Measurements from ENCODE around the gene DBH. TPM values are rescaled to one million over a fixed set of nuclear protein-coding genes. Genes with fewer than 3 reads are reported as not detected.

DBH gene
- total and polyA plus RNA-seq, 3 donors from 2014 or later = 0.06 TPM; not detected in 2

DNA sequence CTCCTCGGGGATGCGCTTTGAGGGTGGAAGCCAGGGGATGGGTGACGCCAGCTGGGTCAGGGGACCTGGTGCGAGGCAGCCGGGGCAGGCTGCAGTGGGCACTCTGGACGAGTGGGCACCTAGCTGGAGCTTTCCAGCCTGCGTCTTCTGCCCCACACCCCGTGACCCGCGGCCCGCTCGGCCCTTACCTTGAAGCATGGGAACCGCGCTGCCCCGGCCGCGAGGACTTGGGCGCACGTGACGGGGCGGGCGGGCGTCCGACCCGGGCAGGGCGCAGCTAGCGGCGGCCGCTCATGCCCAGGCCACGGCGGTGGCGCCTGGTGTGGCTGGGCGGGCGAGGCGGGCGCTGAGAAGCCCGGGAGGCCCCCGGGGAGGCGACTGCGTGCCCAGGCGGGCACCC is 27.3 kb upstream of the DBH start:
- peak overlapping the region in 1 of 2 donors; percentile 36 for H3K4me3 ChIP-seq
- no peaks in the 10 kb centered on the region for H3K36me3 ChIP-seq (ENCODE audit: low read depth, missing control alignments)
- H3K9me3 ChIP-seq = no peaks in the 10 kb centered on the region
- TF ChIP-seq POLR2A (IDR thresholded peaks at IDR 0.05) = no peak
- TF ChIP-seq, protein P1, sequence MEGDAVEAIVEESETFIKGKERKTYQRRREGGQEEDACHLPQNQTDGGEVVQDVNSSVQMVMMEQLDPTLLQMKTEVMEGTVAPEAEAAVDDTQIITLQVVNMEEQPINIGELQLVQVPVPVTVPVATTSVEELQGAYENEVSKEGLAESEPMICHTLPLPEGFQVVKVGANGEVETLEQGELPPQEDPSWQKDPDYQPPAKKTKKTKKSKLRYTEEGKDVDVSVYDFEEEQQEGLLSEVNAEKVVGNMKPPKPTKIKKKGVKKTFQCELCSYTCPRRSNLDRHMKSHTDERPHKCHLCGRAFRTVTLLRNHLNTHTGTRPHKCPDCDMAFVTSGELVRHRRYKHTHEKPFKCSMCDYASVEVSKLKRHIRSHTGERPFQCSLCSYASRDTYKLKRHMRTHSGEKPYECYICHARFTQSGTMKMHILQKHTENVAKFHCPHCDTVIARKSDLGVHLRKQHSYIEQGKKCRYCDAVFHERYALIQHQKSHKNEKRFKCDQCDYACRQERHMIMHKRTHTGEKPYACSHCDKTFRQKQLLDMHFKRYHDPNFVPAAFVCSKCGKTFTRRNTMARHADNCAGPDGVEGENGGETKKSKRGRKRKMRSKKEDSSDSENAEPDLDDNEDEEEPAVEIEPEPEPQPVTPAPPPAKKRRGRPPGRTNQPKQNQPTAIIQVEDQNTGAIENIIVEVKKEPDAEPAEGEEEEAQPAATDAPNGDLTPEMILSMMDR (IDR thresholded peaks at IDR 0.05) = no peak
- intact Hi-C loops (cut with DNase I; ENCODE audit: low total_unique reads) = no loop called here
- no peaks in the 10 kb centered on the region for H3K27me3 ChIP-seq
- H3K4me1 ChIP-seq = peaks cover 2% of the 10 kb centered on the region
- WGBS, 2 donors = 3 to 12% methylated on average over 21 to 32 of the region's 41 CpGs
- H3K27ac ChIP-seq = no peak overlapping the region
- DNase-seq = no peak

DNA sequence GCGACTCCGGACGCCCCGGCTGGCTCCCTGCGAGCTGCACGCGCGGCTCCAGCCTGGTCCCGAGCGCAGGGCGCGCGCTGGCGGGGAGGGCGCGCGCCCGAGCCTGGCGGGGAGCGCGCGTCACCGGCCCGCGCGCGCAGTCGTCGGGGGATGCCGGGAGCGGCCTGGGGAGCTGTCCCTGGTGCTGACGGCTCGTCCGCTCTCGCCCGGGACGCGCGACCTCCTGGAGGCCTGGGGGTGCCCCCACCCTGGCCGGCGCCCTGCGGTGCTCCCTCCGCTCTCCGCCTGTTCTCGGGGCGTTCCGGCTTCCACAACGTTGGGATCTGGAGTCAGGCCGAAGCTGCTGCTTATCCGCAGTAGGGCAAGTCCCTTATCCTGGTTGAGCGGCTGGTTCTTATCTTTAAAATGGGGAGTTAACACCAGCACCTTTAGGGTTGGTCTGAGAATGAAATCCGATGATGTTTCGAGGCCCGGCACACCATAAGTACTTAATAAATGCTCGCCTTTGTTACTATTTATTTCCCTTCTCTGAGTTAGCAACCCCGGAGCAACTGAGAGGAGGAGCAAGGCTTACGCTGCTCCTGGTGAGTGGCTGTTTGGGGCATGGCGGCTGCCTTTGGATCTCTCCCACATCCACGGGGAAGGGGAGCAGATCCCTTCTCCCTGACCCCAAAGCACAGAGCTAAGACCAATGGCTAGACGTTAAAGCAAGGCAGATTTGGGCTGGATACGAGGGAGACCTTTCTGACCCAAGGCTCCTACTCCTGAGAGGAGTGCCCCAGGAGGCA is 26.7 kb upstream of the DBH start, which contains the start of gene FAM163B:
TSS of gene FAM163B (minus strand) at position 79 of the 788 bp plus-strand sequence. CDS start 29,166 bp downstream, outside the sequence.
- no peaks in the 10 kb centered on the region for H3K9me3 ChIP-seq
- peak within 1 kb of the TSS in 1 of 2 donors; percentile 36 for H3K4me3 ChIP-seq
- no peak within 1 kb of the TSS for H3K27ac ChIP-seq
- no peaks in the 10 kb centered on the region for H3K27me3 ChIP-seq
- H3K36me3 ChIP-seq (ENCODE audit: low read depth, missing control alignments) = no peaks in the 10 kb centered on the region
- peak; percentile 61 for DNase-seq
- H3K4me1 ChIP-seq = peaks cover 2% of the 10 kb centered on the region
- TF ChIP-seq, protein P1 (IDR thresholded peaks at IDR 0.05) = no peak
- TF ChIP-seq POLR2A (IDR thresholded peaks at IDR 0.05) = no peak
- 14 to 17% methylated on average over 10 to 22 of the region's 61 CpGs for WGBS, 2 donors
- intact Hi-C loops (cut with DNase I; ENCODE audit: low total_unique reads) = no loop called here

DNA sequence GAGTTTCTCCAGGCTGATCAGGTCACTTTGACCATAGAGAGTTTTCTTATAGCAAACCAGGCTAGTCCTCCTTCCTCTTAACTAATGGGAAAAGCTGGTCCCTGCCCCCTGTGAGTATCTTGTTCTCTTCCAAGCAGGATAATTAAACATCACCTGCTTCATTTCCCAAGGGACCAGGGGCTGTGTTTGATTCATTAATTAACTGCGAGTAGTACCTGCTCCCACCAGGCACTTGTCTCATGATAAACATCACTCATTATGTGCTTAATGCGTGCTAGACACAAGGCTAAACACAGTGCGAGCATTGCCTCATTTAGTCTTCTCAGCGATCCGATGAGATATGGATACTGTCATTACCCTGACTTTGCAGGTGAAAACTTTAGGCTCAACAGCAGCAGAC is 25.3 kb upstream of the DBH start:
- intact Hi-C loops (cut with DNase I; ENCODE audit: low total_unique reads) = no loop called here
- Histone ChIP-seq H3K9me3 (no peaks in the 10 kb centered on the region), H3K4me3 (no peak overlapping the region), H3K36me3 (ENCODE audit: low read depth, missing control alignments) (no peaks in the 10 kb centered on the region), H3K27ac (no peak overlapping the region), H3K27me3 (no peaks in the 10 kb centered on the region), H3K4me1 (peaks cover 2% of the 10 kb centered on the region)
- 81 to 86% methylated on average over 5 of the region's 5 CpGs for WGBS, 2 donors
- no peak for DNase-seq
- no peak for TF ChIP-seq POLR2A (IDR thresholded peaks at IDR 0.05)
- TF ChIP-seq, protein P1 (IDR thresholded peaks at IDR 0.05) = no peak

DNA sequence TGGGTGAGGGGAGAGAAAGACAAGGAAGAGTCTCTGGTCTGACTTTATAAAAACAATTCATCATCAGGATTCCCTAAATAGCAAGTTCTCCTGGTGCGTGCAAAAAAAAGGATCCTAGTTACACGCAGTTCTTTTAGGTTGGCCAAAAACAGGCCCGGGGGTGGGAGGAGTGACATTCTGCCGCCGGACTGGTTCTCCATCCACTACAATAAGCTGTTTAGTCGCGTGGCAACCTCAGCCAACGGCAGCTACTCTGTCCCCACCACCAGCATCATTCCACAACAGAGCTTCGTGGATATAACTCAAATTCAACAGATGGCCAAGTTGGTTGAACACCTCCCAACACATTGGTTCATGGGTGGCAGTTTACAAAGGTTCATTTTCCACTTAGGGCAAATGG is 24.1 kb upstream of the DBH start:
- Histone ChIP-seq H3K27ac (no peak overlapping the region), H3K4me3 (no peak overlapping the region), H3K27me3 (no peaks in the 10 kb centered on the region), H3K36me3 (ENCODE audit: low read depth, missing control alignments) (no peaks in the 10 kb centered on the region), H3K9me3 (no peaks in the 10 kb centered on the region), H3K4me1 (peaks cover 2% of the 10 kb centered on the region)
- DNase-seq = no peak
- intact Hi-C loops (cut with DNase I; ENCODE audit: low total_unique reads) = no loop called here
- TF ChIP-seq, protein P1 (IDR thresholded peaks at IDR 0.05) = no peak
- no peak for TF ChIP-seq POLR2A (IDR thresholded peaks at IDR 0.05)
- 69 to 81% methylated on average over 9 of the region's 9 CpGs for WGBS, 2 donors

DNA sequence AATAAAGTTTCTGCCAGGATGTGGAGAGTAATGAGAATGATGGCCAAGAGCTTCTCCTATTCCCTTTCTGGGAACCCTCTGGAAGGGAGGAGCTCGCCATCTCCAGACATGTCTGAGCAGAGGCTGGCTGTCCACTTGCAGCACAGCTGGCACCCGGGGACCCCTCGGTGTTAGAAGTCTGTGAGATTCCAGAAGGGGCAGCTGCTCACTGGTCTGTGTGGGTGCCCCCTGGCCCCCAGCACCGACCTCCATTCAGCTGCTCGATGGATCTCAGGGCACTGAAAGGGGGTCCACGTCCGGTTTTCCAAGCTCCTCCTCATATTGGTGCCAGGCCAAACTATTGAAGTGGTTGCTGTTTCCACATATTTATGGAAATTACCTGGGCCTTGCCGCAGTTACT is 23.3 kb upstream of the DBH start:
- Histone ChIP-seq H3K4me1 (peaks cover 2% of the 10 kb centered on the region), H3K36me3 (ENCODE audit: low read depth, missing control alignments) (no peaks in the 10 kb centered on the region), H3K27me3 (no peaks in the 10 kb centered on the region), H3K9me3 (no peaks in the 10 kb centered on the region), H3K27ac (no peak overlapping the region), H3K4me3 (no peak overlapping the region)
- intact Hi-C loops (cut with DNase I; ENCODE audit: low total_unique reads) = no loop called here
- TF ChIP-seq POLR2A (IDR thresholded peaks at IDR 0.05) = no peak
- TF ChIP-seq, protein P1 (IDR thresholded peaks at IDR 0.05) = no peak
- no peak for DNase-seq
- 90 to 91% methylated on average over 7 to 8 of the region's 8 CpGs for WGBS, 2 donors
